NCI-H345 treated with DMSO at 0.1 percent for 48 hours (cell line): Measurements from ENCODE around the gene DAB1.
"Not testable (repeated sequence)": the region's sequence is repeated elsewhere in the genome, so short reads cannot be mapped to it uniquely, and the experiment has no call there.

Experiments used
- DNase-seq: peaks from one replicate; lab custom pipeline; 2025; ENCODE audit not compliant: unreplicated experiment; lab: John Stamatoyannopoulos, UW

DAB1 gene

GRCh38 chr1:57232500-57232899 is 191.4 kb downstream of the DAB1 start:
- no peak for DNase-seq

- no peak for DNase-seq
Measured at GRCh38 chr1:57229998-57230397, 193.9 kb downstream of the DAB1 start.

- no peak for DNase-seq
Measured at GRCh38 chr1:57229076-57229475, 194.8 kb downstream of the DAB1 start.

- DNase-seq: no peak
Measured at GRCh38 chr1:57222801-57223200, 201.1 kb downstream of the DAB1 start.

GRCh38 chr1:57222307-57222706 is 201.6 kb downstream of the DAB1 start:
- DNase-seq: no peak

- DNase-seq: not testable (repeated sequence)
Measured at GRCh38 chr1:57220905-57221304, 203.0 kb downstream of the DAB1 start.

GRCh38 chr1:57218487-57219079 is 205.3 kb downstream of the DAB1 start:
- no peak for DNase-seq

GRCh38 chr1:57217905-57218304 is 206.0 kb downstream of the DAB1 start:
- DNase-seq: no peak

GRCh38 chr1:57214951-57215575 is 208.8 kb downstream of the DAB1 start:
- no peak for DNase-seq

- DNase-seq: no peak
Measured at GRCh38 chr1:57210881-57211280, 213.0 kb downstream of the DAB1 start.

GRCh38 chr1:57209495-57209894 is 214.4 kb downstream of the DAB1 start:
- DNase-seq: no peak

- DNase-seq: no peak
Measured at GRCh38 chr1:57208741-57209302, 215.0 kb downstream of the DAB1 start.

- DNase-seq: no peak
Measured at GRCh38 chr1:57206038-57206437, 217.8 kb downstream of the DAB1 start.

- DNase-seq: no peak
Measured at GRCh38 chr1:57204942-57205787, 218.7 kb downstream of the DAB1 start.

GRCh38 chr1:57204091-57204490 is 219.8 kb downstream of the DAB1 start:
- DNase-seq: no peak

- DNase-seq: no peak
Measured at GRCh38 chr1:57202241-57202640, 221.6 kb downstream of the DAB1 start.

- no peak for DNase-seq
Measured at GRCh38 chr1:57198912-57199311, 224.9 kb downstream of the DAB1 start.

- no peak for DNase-seq
Measured at GRCh38 chr1:57195436-57195941, 228.4 kb downstream of the DAB1 start.

GRCh38 chr1:57192222-57192621 is 231.6 kb downstream of the DAB1 start:
- no peak for DNase-seq

GRCh38 chr1:57190898-57191297 is 233.0 kb downstream of the DAB1 start:
- no peak for DNase-seq

GRCh38 chr1:57188168-57188567 is 235.7 kb downstream of the DAB1 start:
- DNase-seq: no peak

- no peak for DNase-seq
Measured at GRCh38 chr1:57186455-57186854, 237.4 kb downstream of the DAB1 start.
